HG03442 (cell line): ENCODE data around the gene CENPX.
"Not testable (repeated sequence)": the region's sequence is repeated elsewhere in the genome, so short reads cannot be mapped to it uniquely, and the experiment has no call there.

Experiments
- ATAC-seq: cut with Tn5 transposase; IDR thresholded peaks from one replicate; pipeline ENCODE4 v1.9.1; 2021; ENCODE audit warnings: mild to moderate bottlenecking, moderate library complexity; ENCODE audit not compliant: unreplicated experiment

Gene CENPX

GRCh38 chr17:81984773-81985410, 37.8 kb downstream of the CENPX start:
- ATAC-seq: no peak

GRCh38 chr17:81983639-81984373, 38.9 kb downstream of the CENPX start:
- ATAC-seq: no peak

- no peak for ATAC-seq
Observed at GRCh38 chr17:81983011-81983638, 39.6 kb downstream of the CENPX start.

- ATAC-seq: not testable (repeated sequence)
Observed at GRCh38 chr17:81981511-81981910, 41.2 kb downstream of the CENPX start.

DNA sequence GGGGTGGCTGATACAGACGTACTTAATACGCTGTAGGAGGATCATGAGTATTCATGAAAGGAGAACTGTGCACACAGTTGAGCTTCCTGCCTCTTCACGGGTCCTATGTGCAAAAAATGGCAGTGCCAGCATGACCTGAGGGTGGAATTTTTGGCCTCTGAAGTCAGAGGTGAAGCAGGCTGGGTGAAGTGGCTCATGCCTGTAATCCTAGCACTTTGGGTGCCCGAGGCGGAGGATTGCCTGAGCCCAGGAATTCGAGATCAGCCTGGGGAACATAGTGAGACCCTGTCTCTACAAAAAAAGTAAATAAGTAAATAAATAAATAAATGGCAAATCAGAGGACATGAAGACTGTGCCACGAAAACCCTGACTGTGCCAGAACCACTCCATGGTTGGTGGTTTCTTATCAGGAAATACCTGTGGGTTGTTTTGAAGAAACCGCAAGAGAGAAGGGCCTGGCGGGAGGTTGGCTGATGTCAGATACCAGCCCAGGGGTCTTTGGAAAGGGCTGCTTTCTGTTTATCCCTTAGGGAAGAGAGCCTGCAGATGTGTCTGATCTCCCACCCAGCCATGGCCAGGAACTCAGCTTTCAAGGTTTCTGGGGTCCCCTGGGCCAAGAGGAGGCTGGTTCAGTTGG, 41.9 kb downstream of the CENPX start:
- ATAC-seq: no peak

GRCh38 chr17:81980122-81980521, 42.6 kb downstream of the CENPX start:
- no peak for ATAC-seq

DNA sequence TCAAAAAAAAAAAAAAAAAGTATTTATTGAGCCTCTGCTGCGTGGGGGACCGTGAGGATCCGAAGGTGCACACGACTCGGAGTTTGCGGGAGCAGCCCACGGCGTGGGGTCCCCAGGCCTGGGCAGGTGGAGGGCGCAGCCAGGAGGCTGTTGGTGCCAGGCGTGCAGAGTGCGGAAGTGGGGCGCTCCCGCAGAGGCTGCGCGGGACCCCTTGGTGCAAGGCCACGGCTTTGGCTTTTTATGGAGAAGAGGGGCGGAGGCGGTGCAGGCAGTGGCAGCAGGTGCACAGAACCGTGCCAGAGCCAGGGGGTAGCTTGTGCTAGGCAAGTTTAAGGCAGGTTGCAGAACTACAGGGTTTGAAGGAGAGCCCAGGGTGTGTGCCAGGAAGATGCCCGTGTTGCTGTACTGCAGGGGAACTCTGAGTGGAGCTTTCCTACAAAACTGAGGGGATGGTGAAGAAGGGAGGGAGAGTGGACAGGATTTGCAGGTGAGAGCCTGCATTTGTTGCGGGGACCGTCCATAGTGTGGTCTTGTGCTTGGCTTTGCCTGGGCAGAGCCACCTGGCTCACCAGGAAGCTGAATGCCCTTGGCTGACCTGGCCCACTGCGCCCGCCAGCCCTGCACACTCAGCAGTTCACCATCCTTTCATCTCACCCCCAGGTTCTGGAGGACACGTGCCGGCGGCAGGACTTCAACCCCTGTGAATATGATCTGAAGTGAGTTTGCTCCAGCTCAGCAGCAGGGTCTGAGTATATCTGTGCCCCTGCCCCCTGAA, 44.0 kb downstream of the CENPX start:
- no peak for ATAC-seq

- peak; percentile 77 for ATAC-seq
Observed at GRCh38 chr17:81977211-81977808, 45.4 kb downstream of the CENPX start, which contains the start of gene ASPSCR1. TSS of gene ASPSCR1 (plus strand) at chr17:81977629. CDS start at chr17:81977647, 18 bp downstream.

DNA sequence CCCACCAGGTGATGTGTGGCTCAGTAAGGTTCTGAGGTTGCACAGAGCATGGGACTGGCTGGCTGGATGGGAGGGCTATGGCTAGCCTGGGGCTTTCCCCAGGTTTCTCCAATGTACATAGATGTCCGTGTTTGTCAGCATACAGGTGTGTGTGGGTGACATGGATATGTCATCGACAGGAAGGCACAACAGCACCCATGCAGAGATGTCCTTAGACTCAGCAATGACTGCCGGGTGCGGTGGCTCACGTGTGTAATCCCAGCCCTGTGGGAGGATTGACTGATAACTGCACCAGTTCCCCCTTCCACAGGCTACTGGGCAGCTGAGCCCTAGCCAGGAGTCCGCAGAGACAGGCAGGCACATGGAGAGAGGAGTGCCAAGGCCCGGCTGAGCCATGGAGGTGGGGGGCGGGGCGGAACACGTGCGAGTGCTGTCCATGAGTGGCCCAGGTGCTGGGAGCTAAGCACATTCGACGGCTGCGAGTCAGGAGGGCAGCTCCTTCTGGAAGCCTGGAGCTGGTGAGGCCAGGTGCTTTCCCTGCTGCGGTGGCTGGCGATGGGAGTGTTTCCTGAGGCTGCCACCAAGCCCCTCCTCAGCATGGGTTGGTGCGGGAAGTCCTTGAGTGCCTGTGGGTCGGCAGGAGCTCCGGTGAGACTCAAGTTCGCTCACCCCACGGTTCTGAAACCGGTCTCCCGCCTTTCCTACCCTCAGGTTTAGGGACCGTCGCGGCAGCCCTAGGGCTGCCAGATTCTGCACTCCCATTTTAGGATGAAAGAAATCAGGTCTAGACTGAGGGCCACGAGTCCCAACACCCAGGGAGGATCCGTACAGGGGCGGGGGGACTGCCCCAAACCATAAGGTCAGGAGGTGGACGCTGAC, 46.1 kb downstream of the CENPX start:
- ATAC-seq: no peak

DNA sequence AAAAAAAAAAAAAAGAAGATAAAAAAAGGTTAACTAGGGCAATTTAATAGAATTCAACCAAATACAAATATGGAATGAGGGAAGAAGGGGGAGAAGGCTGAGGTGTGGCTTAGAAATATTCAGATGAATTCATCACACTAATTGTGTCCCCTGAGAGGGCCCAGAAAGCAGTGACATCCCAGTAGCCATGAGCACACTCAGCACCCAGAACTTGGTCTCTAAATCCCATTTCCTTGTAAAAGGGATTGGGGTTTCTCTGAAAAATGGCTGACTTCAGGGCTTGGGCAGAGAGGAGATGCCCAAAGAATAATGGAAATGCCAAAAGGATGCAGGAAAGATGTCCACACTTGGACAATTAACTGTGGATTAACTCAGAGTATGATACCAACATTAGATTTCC, 49.2 kb downstream of the CENPX start:
- no peak for ATAC-seq

GRCh38 chr17:81968850-81969812, 53.5 kb downstream of the CENPX start:
- no peak for ATAC-seq
